Urinary bladder (tissue), 4 donors: ENCODE measurements around the gene AJM1. TPM values are rescaled to one million over a fixed set of nuclear protein-coding genes. Genes with fewer than 3 reads are reported as not detected.
"Not testable (repeated sequence)": the region's sequence is repeated elsewhere in the genome, so short reads cannot be mapped to it uniquely, and the experiment has no call there.

Experiments used
- DNase-seq: peaks from one replicate; pipeline ENCODE4 v3.0.0-alpha.2; 2015; ENCODE audit errors: extremely low spot score
- H3K27ac ChIP-seq: one replicate; pipeline ENCODE4 v1.5.1; 2013; ENCODE audit warnings: low read depth, mild to moderate bottlenecking, moderate library complexity
- H3K36me3 ChIP-seq: one replicate; pipeline ENCODE4 v1.6.1; 2013; ENCODE audit warnings: mild to moderate bottlenecking, moderate library complexity; ENCODE audit not compliant: insufficient read depth
- H3K4me1 ChIP-seq: one replicate; pipeline ENCODE4 v1.6.1; 2013; ENCODE audit warnings: mild to moderate bottlenecking, moderate library complexity; ENCODE audit not compliant: insufficient read depth
- H3K4me3 ChIP-seq: one replicate; pipeline ENCODE4 v1.5.1; 2013; ENCODE audit warnings: low read depth, low read length
- WGBS: extraction: QIAGEN DNeasy Blood & Tissue Kit; methylation state at CpG from one replicate; pipeline ENCODE4 v1.1.7; 2013; 5-methylcytosine and 5-hydroxymethylcytosine counted together
- polyA plus RNA-seq: library from polyadenylated mRNA; stranded (reverse); fragments of 200-250 nt; gene quantifications from one replicate; pipeline ENCODE4 v1.2.3, GENCODE V29; 2013
- total RNA-seq: library from RNA; depleted of rRNA; stranded (reverse); fragments of >200 nt; gene quantifications from one replicate; pipeline ENCODE4 v1.2.3, GENCODE V29; 2014
- donor health status: healthy with polysubstance abuse.
- donor health status: healthy.

AJM1 gene
- total RNA-seq (0.69 TPM), polyA plus RNA-seq (6.9 TPM)

GRCh38 chr9:136842380-136842948 is at the start of gene AJM1:
TSS of gene AJM1 (plus strand) at chr9:136842478. CDS start at chr9:136844415, 1,937 bp downstream.
- DNase-seq, H3K27ac ChIP-seq, H3K36me3 ChIP-seq, H3K4me1 ChIP-seq: not testable (repeated sequence)
- WGBS, result under 1% methylated on average over 23 of the region's 27 CpGs
- H3K4me3 ChIP-seq, result peak within 1 kb of the TSS; percentile 40

- 76% methylated on average over 17 of the region's 17 CpGs for WGBS
- H3K27ac ChIP-seq, result no peak overlapping the region
- no peaks in the 10 kb centered on the region for H3K36me3 ChIP-seq
- no peaks in the 10 kb centered on the region for H3K4me1 ChIP-seq
- H3K4me3 ChIP-seq, result no peak overlapping the region
- DNase-seq, result no peak
These were observed 49.0 kb upstream of the AJM1 start for GRCh38 chr9:136793086-136793946.

- Histone ChIP-seq H3K27ac (no peak overlapping the region), H3K4me3 (no peak overlapping the region), H3K36me3 (no peaks in the 10 kb centered on the region), H3K4me1 (no peaks in the 10 kb centered on the region)
- DNase-seq, result no peak
- WGBS, result 86% methylated on average over 14 of the region's 14 CpGs
These were observed 47.8 kb upstream of the AJM1 start for GRCh38 chr9:136794281-136794999.

- no peak overlapping the region for H3K4me3 ChIP-seq
- no peak overlapping the region for H3K27ac ChIP-seq
- peaks cover under 1% of the 10 kb centered on the region for H3K4me1 ChIP-seq
- no peak for DNase-seq
- WGBS, result 79% methylated on average over 6 of the region's 6 CpGs
- H3K36me3 ChIP-seq, result no peaks in the 10 kb centered on the region
These were observed 47.3 kb upstream of the AJM1 start for GRCh38 chr9:136795000-136795348.

GRCh38 chr9:136796238-136796774 is 46.0 kb upstream of the AJM1 start, which contains the start of gene CCDC183:
TSS of gene CCDC183 (plus strand) at chr9:136796338. CDS start at chr9:136796398, 60 bp downstream.
- no peak within 1 kb of the TSS for H3K27ac ChIP-seq
- WGBS, result 39% methylated on average over 5 of the region's 5 CpGs
- no peak for DNase-seq

GRCh38 chr9:136796775-136797347 is 45.4 kb upstream of the AJM1 start:
- WGBS, result 4% methylated on average over 10 of the region's 10 CpGs

More at GRCh38 chr9:136796238-136796774, 46.0 kb upstream of the AJM1 start, which contains the start of gene CCDC183:
- no peaks in the 10 kb centered on the region for H3K36me3 ChIP-seq
- H3K4me1 ChIP-seq, result peaks cover 1% of the 10 kb centered on the region
- no peak within 1 kb of the TSS for H3K4me3 ChIP-seq

GRCh38 chr9:136798708-136799078 is 43.6 kb upstream of the AJM1 start:
- Histone ChIP-seq H3K36me3 (no peaks in the 10 kb centered on the region), H3K4me1 (peaks cover 1% of the 10 kb centered on the region), H3K4me3 (no peak overlapping the region), H3K27ac (no peak overlapping the region)
- WGBS, result 83% methylated on average over 6 of the region's 6 CpGs
- no peak for DNase-seq

More at GRCh38 chr9:136796775-136797347, 45.4 kb upstream of the AJM1 start:
- not testable (repeated sequence) for H3K36me3 ChIP-seq, H3K27ac ChIP-seq, H3K4me3 ChIP-seq, H3K4me1 ChIP-seq, DNase-seq

- H3K36me3 ChIP-seq, result no peaks in the 10 kb centered on the region
- 27% methylated on average over 35 of the region's 35 CpGs for WGBS
- peak overlapping the region; percentile 48 for H3K27ac ChIP-seq
- H3K4me3 ChIP-seq, result peak overlapping the region; percentile 24
- peaks cover 1% of the 10 kb centered on the region for H3K4me1 ChIP-seq
- no peak for DNase-seq
These were observed 43.0 kb upstream of the AJM1 start for GRCh38 chr9:136799079-136799853.

GRCh38 chr9:136799854-136800657 is 42.2 kb upstream of the AJM1 start:
- WGBS, result under 1% methylated on average over 62 of the region's 63 CpGs
- peak overlapping the region; percentile 48 for H3K27ac ChIP-seq
- H3K4me1 ChIP-seq, result peaks cover 1% of the 10 kb centered on the region
- no peak for DNase-seq
- peak overlapping the region; percentile 24 for H3K4me3 ChIP-seq
- no peaks in the 10 kb centered on the region for H3K36me3 ChIP-seq

GRCh38 chr9:136802321-136802720 is 40.0 kb upstream of the AJM1 start:
- H3K27ac ChIP-seq, result no peak overlapping the region
- peaks cover 1% of the 10 kb centered on the region for H3K4me1 ChIP-seq
- 77% methylated on average over 6 of the region's 6 CpGs for WGBS
- H3K4me3 ChIP-seq, result no peak overlapping the region
- no peaks in the 10 kb centered on the region for H3K36me3 ChIP-seq
- DNase-seq, result no peak

GRCh38 chr9:136803009-136803550 is 39.2 kb upstream of the AJM1 start:
- not testable (repeated sequence) for H3K36me3 ChIP-seq, H3K4me1 ChIP-seq, H3K27ac ChIP-seq, H3K4me3 ChIP-seq, DNase-seq
- WGBS, result 96% methylated on average over 8 of the region's 9 CpGs
